Ovary (tissue), 3 donors: ENCODE data around the gene STX4.

Experiments
- CTCF ChIP-seq, 3 donors: fragments of 450-650 bp in 2 of 3; fragments of 200-600 bp in 1 of 3; IDR thresholded peaks; one replicate each; pipeline versions ENCODE4 v1.5.1 to v1.8.0; 2016 to 2022; ENCODE audit warnings: antibody characterized with exemption in 3 of 3, mild to moderate bottlenecking in 1 of 3
- EP300 ChIP-seq: sonication (generic); formaldehyde crosslinking; IDR thresholded peaks from one replicate; pipeline ENCODE4 v1.6.1; 2017; ENCODE audit warnings: antibody characterized with exemption
- POLR2A ChIP-seq: fragments of 450-650 bp; IDR thresholded peaks from one replicate; pipeline ENCODE4 v1.6.1; 2017; ENCODE audit warnings: antibody characterized with exemption, mild to moderate bottlenecking, moderate library complexity
- donor health status: DM: no; HTN: no; CAD: no.

DNA sequence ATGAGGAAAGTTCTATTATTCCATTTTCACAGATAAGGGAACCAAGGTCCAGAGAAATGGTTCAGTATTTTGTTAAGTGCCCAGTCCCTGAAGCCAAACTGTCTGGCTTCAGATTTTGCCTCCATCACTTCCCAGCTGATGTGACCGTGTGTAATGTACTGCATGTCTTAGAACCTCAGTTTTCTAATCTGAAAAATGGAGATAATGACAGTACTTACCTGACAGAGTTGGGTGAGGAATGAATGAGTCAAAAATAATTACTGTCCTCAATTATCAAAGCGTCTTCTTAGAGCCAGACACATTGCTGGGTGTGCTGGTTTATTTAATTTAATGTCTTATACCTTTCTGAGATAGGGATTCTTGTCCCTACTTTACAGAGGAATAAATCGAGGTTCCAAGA, 34.0 kb downstream of the STX4 start:
- TF ChIP-seq POLR2A (no peak), CTCF (IDR thresholded peaks at IDR 0.05) (no peak), EP300 (no peak)
